Measurements from ENCODE around the gene CCDC88B.

GRCh38 chr11:64390558-64390957 lies 50.6 kb downstream of the CCDC88B start:
- no peak for TF ChIP-seq EZH2 (IDR thresholded peaks at IDR 0.05; ENCODE audit: borderline replicate concordance)
- no peak for TF ChIP-seq CTCF (IDR thresholded peaks at IDR 0.05; ENCODE audit: poor library complexity)
